GM12878 (cell line): ENCODE measurements around the gene KRTAP4-5. TPM values are rescaled to one million over a fixed set of nuclear protein-coding genes. Genes with fewer than 3 reads are reported as not detected.
"Not testable (repeated sequence)": the region's sequence is repeated elsewhere in the genome, so short reads cannot be mapped to it uniquely, and the experiment has no call there.

Source experiments
- ATAC-seq: fragments of 200-7000 bp; cut with Tn5 transposase; 3 replicates; pipeline ENCODE4 v1.9.1; 2020; ENCODE audit warnings: mild to moderate bottlenecking, moderate library complexity
- BruUV-seq: library from RNA; stranded (reverse); fragments of 400-500 nt; replicated peaks from 2 replicates; lab custom pipeline; 2021; lab: Mats Ljungman, UMichigan
- CTCF ChIA-PET: fragments of 300-600 bp; sonication (Branson Sonifier 250); formaldehyde crosslinking; extraction: SDS; loops from one replicate; lab custom pipeline; 2021; ENCODE audit warnings: inconsistent platforms; lab: Yijun Ruan, JAX
- POLR2A ChIA-PET: fragments of 350-600 bp; formaldehyde crosslinking; extraction: SDS; loops from one replicate; lab custom pipeline; 2021; ENCODE audit warnings: inconsistent platforms; lab: Charles Lee
- RAD21 ChIA-PET: fragments of 300-600 bp; sonication (Branson Sonifier 250); formaldehyde crosslinking; loops from one replicate; lab custom pipeline; 2023; ENCODE audit warnings: antibody characterized with exemption; ENCODE audit not compliant: unreplicated experiment; lab: Charles Lee
- SMC1A ChIA-PET: fragments of 300-600 bp; sonication (Branson Sonifier 250); formaldehyde crosslinking; loops from one replicate; lab custom pipeline; 2023; ENCODE audit not compliant: unreplicated experiment, uncharacterized antibody; lab: Charles Lee
- DNase-seq: peaks from one replicate; pipeline ENCODE4 v3.0.0-alpha.2; 2011; ENCODE audit warnings: low read depth, low spot score
- FAIRE-seq: peaks from 3 replicates; lab custom pipeline; 2011; peaks lifted over from hg19 to GRCh38; lab: Jason Lieb, UNC
- H2AFZ ChIP-seq: 2 replicates; pipeline ENCODE4 v1.6.0; 2011; ENCODE audit warnings: low read depth, low read length, control low read depth; ENCODE audit not compliant: control insufficient read depth
- H3K27ac ChIP-seq: 2 replicates; pipeline ENCODE4 v1.5.1; 2011; ENCODE audit warnings: control low read depth; ENCODE audit not compliant: control insufficient read depth, insufficient read depth
- H3K27me3 ChIP-seq, 2 experiments: replicated peaks in 1 of 2; 2 replicates each; pipeline versions ENCODE4 v1.6.0 to v1.6.1; 2011; ENCODE audit warnings: low read length in 1 of 2; ENCODE audit not compliant: control insufficient read depth in 2 of 2, insufficient read depth in 2 of 2
- H3K36me3 ChIP-seq, 2 experiments: 2 replicates each; pipeline ENCODE4 v1.5.1; 2011; ENCODE audit warnings: low read length in 1 of 2; ENCODE audit not compliant: control insufficient read depth in 2 of 2, insufficient read depth in 2 of 2
- H3K4me1 ChIP-seq: 2 replicates; pipeline ENCODE4 v1.6.1; 2011; ENCODE audit warnings: mild to moderate bottlenecking, low read length, moderate library complexity, mixed read lengths; ENCODE audit not compliant: control insufficient read depth, insufficient read depth
- H3K4me2 ChIP-seq: 2 replicates; pipeline ENCODE4 v1.6.0; 2011; ENCODE audit warnings: control low read depth; ENCODE audit not compliant: control insufficient read depth, insufficient read depth
- H3K4me3 ChIP-seq: fragments of 200-600 bp; sonication (generic); 2 replicates; pipeline ENCODE4 v1.5.1; 2016
- H3K79me2 ChIP-seq: 2 replicates; pipeline ENCODE4 v1.6.0; 2011; ENCODE audit warnings: low read length; ENCODE audit not compliant: control insufficient read depth, insufficient read depth
- H3K9ac ChIP-seq: 2 replicates; pipeline ENCODE4 v1.8.0; 2011; ENCODE audit warnings: low read length, control low read depth, mixed read lengths; ENCODE audit not compliant: control insufficient read depth, insufficient read depth
- H3K9me3 ChIP-seq: replicated peaks from 3 replicates; pipeline ENCODE4 v1.5.1; 2011; ENCODE audit warnings: mild to moderate bottlenecking, low read length; ENCODE audit not compliant: control insufficient read depth, insufficient read depth
- H4K20me1 ChIP-seq: 2 replicates; pipeline ENCODE4 v1.6.0; 2011; ENCODE audit not compliant: control insufficient read depth, insufficient read depth
- MYC ChIP-seq: IDR thresholded peaks from 2 replicates; pipeline ENCODE4 v1.6.1; 2011; ENCODE audit warnings: mild to moderate bottlenecking, low read length, moderate library complexity, inconsistent platforms; ENCODE audit not compliant: insufficient read depth, insufficient replicate concordance, insufficient read length, severe bottlenecking
- NFYB ChIP-seq: IDR thresholded peaks from 2 replicates; pipeline ENCODE4 v1.6.1; 2011; ENCODE audit warnings: low read depth, mild to moderate bottlenecking, low read length, improper control_type of control experiment, moderate library complexity; ENCODE audit not compliant: insufficient read depth
- POLR2AphosphoS5 ChIP-seq: IDR thresholded peaks from 2 replicates; pipeline ENCODE4 v1.6.1; 2011; ENCODE audit warnings: mild to moderate bottlenecking, low read length, inconsistent platforms
- SUZ12 ChIP-seq: fragments of 200-600 bp; sonication (generic); IDR thresholded peaks from one replicate; pipeline ENCODE4 v1.6.1; 2018; ENCODE audit warnings: antibody characterized with exemption, mild to moderate bottlenecking; ENCODE audit not compliant: unreplicated experiment
- ZNF274 ChIP-seq: IDR thresholded peaks from one replicate; pipeline ENCODE4 v1.8.0; 2011; ENCODE audit not compliant: insufficient read length, insufficient read depth
- WGBS: methylation state at CpG from one replicate; pipeline ENCODE4 v1.1.6; 2016; ENCODE audit warnings: low lambda C conversion rate; ENCODE audit not compliant: insufficient replicate concordance, insufficient coverage; ENCODE audit errors: missing lambda C conversion rate; 5-methylcytosine and 5-hydroxymethylcytosine counted together
- in situ Hi-C: fragments of 300-500 bp; cut with MboI; formaldehyde crosslinking; loops from 9 replicates; pipeline ENCODE4 v1.14.3; 2018; ENCODE audit warnings: mixed read lengths
- intact Hi-C: fragments of 100-400 bp; cut with micrococcal nuclease; formaldehyde crosslinking; loops from one replicate; pipeline ENCODE4 v1.14.2; 2022; ENCODE audit not compliant: unreplicated experiment
- polyA plus RNA-seq, 11 experiments: library from polyadenylated mRNA; depleted of rRNA in 4 of 11; unstranded in 6 of 11; stranded (reverse) in 5 of 11; fragments of >200 nt; fragmentation: Nextera tagmentation in 4 of 11; fragmentation: Illumina TruSeq in 1 of 11; extraction: Ambion mirVana in 4 of 11; extraction: Trizol in 1 of 11; gene quantifications; 1 replicate in 1 of 11; 2 replicates in 10 of 11; pipeline versions ENCODE4 v1.2.1 to v1.2.3, GENCODE V29; 2011 to 2016; ENCODE audit warnings: inconsistent platforms in 2 of 11, missing spikeins in 2 of 11, low read depth in 1 of 11
- total RNA-seq, 4 experiments: library from RNA; depleted of rRNA in 3 of 4; stranded (reverse); fragments of >200 nt in 3 of 4; fragmentation: Illumina TruSeq in 1 of 4; extraction: Trizol in 1 of 4; gene quantifications; 2 replicates each; pipeline versions ENCODE4 v1.2.1 to v1.2.3, GENCODE V29; 2013 to 2021
- TF ChIP-seq, protein P1 (sequence below): IDR thresholded peaks from 2 replicates; pipeline ENCODE4 v1.6.1; 2011; ENCODE audit warnings: low read depth, low read length, improper control_type of control experiment, borderline replicate concordance
- TF ChIP-seq, protein P2 (sequence below): fragments of 450-650 bp; IDR thresholded peaks from 2 replicates; pipeline ENCODE4 v1.6.1; 2017; ENCODE audit warnings: mild to moderate bottlenecking

Gene KRTAP4-5
- total and polyA plus RNA-seq, 10 of the 15 experiments (the other 5 are each of a cell fraction or from before 2014, with no cell fraction given), result not detected

DNA sequence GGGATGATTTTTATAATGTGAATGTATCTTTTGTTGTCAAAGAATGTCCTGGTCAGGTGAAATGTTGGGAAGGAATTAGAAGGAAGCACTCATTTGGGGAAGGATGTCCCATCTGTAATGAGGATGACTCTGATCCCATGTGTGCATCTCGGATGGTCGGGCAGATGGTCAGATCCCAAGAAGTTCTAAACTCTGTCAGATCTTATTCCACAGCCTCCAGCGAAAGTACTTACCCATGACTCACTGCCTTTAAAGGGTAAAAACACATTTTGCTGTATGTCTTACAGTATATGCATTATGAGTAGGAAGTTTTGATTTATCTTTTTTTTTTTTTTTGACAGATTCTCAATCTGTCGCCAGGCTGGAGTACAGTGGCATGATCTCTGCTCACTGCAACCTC is 30.9 kb downstream of the KRTAP4-5 start (continued):
- TF ChIP-seq, protein P1, sequence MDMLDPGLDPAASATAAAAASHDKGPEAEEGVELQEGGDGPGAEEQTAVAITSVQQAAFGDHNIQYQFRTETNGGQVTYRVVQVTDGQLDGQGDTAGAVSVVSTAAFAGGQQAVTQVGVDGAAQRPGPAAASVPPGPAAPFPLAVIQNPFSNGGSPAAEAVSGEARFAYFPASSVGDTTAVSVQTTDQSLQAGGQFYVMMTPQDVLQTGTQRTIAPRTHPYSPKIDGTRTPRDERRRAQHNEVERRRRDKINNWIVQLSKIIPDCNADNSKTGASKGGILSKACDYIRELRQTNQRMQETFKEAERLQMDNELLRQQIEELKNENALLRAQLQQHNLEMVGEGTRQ, result no peak
- TF ChIP-seq NFYB (no peak), MYC (no peak), SUZ12 (no peak), POLR2AphosphoS5 (no peak), ZNF274 (no peak)
- TF ChIP-seq, protein P2, sequence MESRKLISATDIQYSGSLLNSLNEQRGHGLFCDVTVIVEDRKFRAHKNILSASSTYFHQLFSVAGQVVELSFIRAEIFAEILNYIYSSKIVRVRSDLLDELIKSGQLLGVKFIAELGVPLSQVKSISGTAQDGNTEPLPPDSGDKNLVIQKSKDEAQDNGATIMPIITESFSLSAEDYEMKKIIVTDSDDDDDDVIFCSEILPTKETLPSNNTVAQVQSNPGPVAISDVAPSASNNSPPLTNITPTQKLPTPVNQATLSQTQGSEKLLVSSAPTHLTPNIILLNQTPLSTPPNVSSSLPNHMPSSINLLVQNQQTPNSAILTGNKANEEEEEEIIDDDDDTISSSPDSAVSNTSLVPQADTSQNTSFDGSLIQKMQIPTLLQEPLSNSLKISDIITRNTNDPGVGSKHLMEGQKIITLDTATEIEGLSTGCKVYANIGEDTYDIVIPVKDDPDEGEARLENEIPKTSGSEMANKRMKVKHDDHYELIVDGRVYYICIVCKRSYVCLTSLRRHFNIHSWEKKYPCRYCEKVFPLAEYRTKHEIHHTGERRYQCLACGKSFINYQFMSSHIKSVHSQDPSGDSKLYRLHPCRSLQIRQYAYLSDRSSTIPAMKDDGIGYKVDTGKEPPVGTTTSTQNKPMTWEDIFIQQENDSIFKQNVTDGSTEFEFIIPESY, result no peak
- TF ChIP-seq, all 136 proteins: peak for 0

DNA sequence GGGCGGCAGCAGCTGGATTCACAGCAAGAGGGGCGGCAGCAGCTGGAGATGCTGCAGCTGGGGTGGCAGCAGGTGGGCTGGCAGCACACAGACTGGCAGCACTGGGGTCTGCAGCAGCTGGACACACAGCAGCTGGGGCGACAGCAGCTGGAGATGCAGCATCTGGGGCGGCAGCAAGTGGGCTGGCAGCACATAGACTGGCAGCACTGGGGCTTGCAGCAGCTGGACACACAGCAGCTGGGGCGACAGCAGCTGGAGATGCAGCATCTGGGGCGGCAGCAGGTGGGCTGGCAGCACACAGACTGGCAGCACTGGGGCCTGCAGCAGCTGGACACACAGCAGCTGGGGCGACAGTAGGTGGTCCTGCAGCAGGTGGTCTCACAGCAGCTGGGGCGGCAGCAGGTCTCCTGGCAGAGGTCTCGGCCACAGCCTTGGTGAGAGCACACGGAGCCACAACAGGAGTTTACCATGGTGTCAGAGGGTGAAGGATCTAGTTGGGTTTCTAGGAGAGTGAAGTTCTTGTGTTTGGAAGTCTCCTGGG is 31.7 kb downstream of the KRTAP4-5 start, which contains the start of gene KRTAP4-11:
TSS of gene KRTAP4-11 (minus strand) at position 528 of the 541 bp plus-strand sequence. CDS start at position 470, 58 bp downstream.
- H2AFZ ChIP-seq, FAIRE-seq, POLR2A ChIA-PET, SMC1A ChIA-PET, H4K20me1 ChIP-seq, H3K4me1 ChIP-seq, H3K27ac ChIP-seq, intact Hi-C loops, H3K36me3 ChIP-seq, ATAC-seq, CTCF ChIA-PET, H3K9me3 ChIP-seq, in situ Hi-C loops, H3K4me3 ChIP-seq, H3K27me3 ChIP-seq, RAD21 ChIA-PET, H3K9ac ChIP-seq, H3K79me2 ChIP-seq, H3K4me2 ChIP-seq, BruUV-seq, DNase-seq: not testable (repeated sequence)
- WGBS, result 12% methylated on average over 10 of the region's 10 CpGs
